Gastroesophageal sphincter (tissue), 3 donors: Measurements from ENCODE around the gene SRGAP2.
"Not testable (repeated sequence)": the region's sequence is repeated elsewhere in the genome, so short reads cannot be mapped to it uniquely, and the experiment has no call there.

Experiments
- CTCF ChIP-seq, 4 experiments: fragments of 200-600 bp in 2 of 4; fragments of 450-650 bp in 2 of 4; sonication (generic) in 1 of 4; IDR thresholded peaks; one replicate each; pipeline ENCODE4 v1.5.1; 2017 to 2019; ENCODE audit warnings: antibody characterized with exemption in 4 of 4, mild to moderate bottlenecking in 2 of 4, moderate library complexity in 2 of 4
- POLR2AphosphoS5 ChIP-seq: sonication (generic); formaldehyde crosslinking; IDR thresholded peaks from one replicate; pipeline ENCODE4 v1.6.1; 2017; ENCODE audit warnings: antibody characterized with exemption

GRCh38 chr1:206174182-206174868 lies 29.0 kb upstream of the SRGAP2 start:
- not testable (repeated sequence) for TF ChIP-seq POLR2AphosphoS5
- peak in 1 of 4 experiments; percentile 34 for TF ChIP-seq CTCF (IDR thresholded peaks at IDR 0.05)
